GM20000 (cell line): ENCODE results near the gene PCED1A.

Experiments
- DNase-seq: peaks from one replicate; pipeline ENCODE4 v3.0.0; 2012; ENCODE audit warnings: low spot score
- CTCF ChIP-seq: IDR thresholded peaks from 2 replicates; pipeline ENCODE4 v1.5.1; 2012; ENCODE audit warnings: mild to moderate bottlenecking, control low read depth; ENCODE audit errors: extremely low read depth, missing control alignments

The PCED1A gene

DNA sequence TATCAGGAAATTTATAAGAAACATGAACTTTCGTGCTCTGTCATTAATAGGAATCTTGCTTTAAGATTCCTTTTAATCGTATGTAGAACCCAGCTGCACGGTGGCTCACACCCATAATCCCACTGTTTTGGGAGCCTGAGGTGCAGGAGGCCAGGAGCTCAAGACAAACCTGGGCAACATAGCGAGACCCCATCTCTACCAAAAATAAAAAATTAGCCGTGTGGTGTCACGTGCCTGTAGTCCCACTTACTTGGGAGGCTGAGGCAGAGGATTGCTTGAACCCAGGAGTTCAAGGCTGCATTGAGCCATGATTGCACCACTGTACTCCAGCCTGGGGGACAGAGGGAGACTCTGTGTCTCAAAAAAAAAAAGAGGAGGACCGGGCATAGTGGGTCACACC is 40.2 kb upstream of the PCED1A start:
- DNase-seq, result no peak
- no peak for TF ChIP-seq CTCF

GRCh38 chr20:2879146-2879545 is 38.7 kb upstream of the PCED1A start:
- no peak for DNase-seq
- TF ChIP-seq CTCF, result no peak

- no peak for DNase-seq
- TF ChIP-seq CTCF, result no peak
Measured at GRCh38 chr20:2878515-2878914, 38.1 kb upstream of the PCED1A start.

GRCh38 chr20:2875690-2876203 is 35.3 kb upstream of the PCED1A start:
- no peak for TF ChIP-seq CTCF
- DNase-seq, result no peak

GRCh38 chr20:2874456-2874855 is 34.0 kb upstream of the PCED1A start:
- TF ChIP-seq CTCF, result no peak
- DNase-seq, result no peak

- DNase-seq, result no peak
- TF ChIP-seq CTCF, result no peak
Measured at GRCh38 chr20:2873747-2874041, 33.2 kb upstream of the PCED1A start.

GRCh38 chr20:2873010-2873746 is 32.7 kb upstream of the PCED1A start, which contains the start of gene PTPRA:
Gene PTPRA, plus strand, starts transcription at chr20:2873481. Its CDS starts 90,797 bp downstream, at chr20:2964278.
- no peak for TF ChIP-seq CTCF
- DNase-seq, result peak; percentile 98
